GM12873 (cell line): Measurements from ENCODE around the gene TNFRSF12A.

Source experiments
- CTCF ChIP-seq: IDR thresholded peaks from 2 replicates; pipeline ENCODE4 v1.5.1; 2012; ENCODE audit warnings: low read depth, mild to moderate bottlenecking, moderate library complexity, low read length, control low read depth; ENCODE audit not compliant: insufficient read depth; ENCODE audit errors: missing control alignments

Gene TNFRSF12A

GRCh38 chr16:3012828-3013420 is 7.2 kb upstream of the TNFRSF12A start, which contains the start of gene CLDN9:
Gene CLDN9 (plus strand): TSS chr16:3012923. CDS start chr16:3013363, 440 bp downstream.
- no peak for TF ChIP-seq CTCF

DNA sequence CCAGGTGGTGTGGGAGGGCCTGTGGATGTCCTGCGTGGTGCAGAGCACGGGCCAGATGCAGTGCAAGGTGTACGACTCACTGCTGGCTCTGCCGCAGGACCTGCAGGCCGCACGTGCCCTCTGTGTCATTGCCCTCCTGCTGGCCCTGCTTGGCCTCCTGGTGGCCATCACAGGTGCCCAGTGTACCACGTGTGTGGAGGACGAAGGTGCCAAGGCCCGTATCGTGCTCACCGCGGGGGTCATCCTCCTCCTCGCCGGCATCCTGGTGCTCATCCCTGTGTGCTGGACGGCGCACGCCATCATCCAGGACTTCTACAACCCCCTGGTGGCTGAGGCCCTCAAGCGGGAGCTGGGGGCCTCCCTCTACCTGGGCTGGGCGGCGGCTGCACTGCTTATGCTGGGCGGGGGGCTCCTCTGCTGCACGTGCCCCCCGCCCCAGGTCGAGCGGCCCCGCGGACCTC is 6.6 kb upstream of the TNFRSF12A start:
- no peak for TF ChIP-seq CTCF

- no peak for TF ChIP-seq CTCF
These were observed 6.0 kb upstream of the TNFRSF12A start for GRCh38 chr16:3013998-3014690.

GRCh38 chr16:3014971-3015370 is 5.2 kb upstream of the TNFRSF12A start:
- no peak for TF ChIP-seq CTCF

- TF ChIP-seq CTCF: no peak
These were observed 4.2 kb upstream of the TNFRSF12A start for GRCh38 chr16:3015865-3016521.

DNA sequence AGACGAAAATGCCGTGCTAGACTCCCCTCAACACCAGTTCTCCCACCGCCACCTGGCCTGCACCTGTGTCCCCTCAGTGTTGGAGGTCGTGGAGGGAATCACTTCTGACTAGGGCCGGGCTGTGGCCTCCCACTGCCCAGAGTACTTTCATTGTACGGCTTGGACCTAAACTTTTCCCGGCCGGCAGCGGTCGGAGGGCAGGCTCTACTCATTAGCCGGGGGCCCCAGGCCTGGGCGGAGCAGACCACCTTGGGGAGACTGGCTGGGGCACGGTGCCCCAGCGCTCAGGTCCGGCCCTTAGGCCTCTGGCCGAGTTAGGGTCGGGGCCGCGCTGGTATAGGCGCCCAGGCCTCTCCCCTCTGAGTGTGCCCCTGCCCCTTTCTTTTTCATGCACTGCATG is 2.8 kb upstream of the TNFRSF12A start:
- TF ChIP-seq CTCF: no peak

DNA sequence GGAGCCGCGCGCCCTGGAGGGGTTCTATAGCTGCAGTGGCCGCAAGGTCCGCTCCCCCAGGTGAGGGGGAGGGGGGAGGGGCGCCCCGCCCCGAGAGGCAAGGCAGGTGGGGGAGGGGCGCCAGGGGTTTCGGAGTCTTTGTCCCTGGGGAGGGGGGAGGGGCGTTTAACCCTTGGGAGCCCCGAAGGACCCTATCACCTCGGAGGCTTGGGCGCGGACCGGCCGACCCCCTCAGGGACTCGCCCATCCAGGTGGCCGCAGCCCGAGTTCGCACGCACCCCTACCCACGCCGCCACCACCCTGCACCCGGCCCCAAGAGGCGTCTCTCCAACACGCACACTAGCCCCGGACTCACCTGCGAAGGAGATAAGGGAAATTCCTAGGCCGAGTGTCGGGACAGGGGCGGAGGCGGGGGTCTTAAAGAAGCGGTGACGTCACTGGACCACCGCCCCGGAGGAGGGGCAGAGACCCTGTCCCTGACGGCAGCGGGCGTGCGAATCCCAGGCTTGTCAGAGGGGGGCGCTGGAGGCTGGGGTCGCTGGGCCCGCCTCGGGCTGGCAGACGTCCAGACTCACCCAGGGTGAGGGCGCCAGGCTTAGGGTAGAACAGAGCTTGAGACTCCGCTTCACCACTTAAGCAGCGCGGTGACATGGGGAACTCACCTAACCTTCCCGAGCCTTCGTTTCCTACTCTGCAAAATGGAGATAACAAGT is 2.2 kb upstream of the TNFRSF12A start, which contains the start of gene CLDN6:
TSS of gene CLDN6 (minus strand) at position 390 of the 713 bp plus-strand sequence. CDS start 2,162 bp downstream, outside the sequence.
- peak; percentile 40 for TF ChIP-seq CTCF
